GM19467 (cell line): Measurements from ENCODE around the gene CPNE5.
A peak's percentile ranks its signal among the peaks of the same experiment; 100 is the strongest.

ENCODE experiments used
- ATAC-seq: cut with Tn5 transposase; IDR thresholded peaks from one replicate; pipeline ENCODE4 v1.9.1; 2021; ENCODE audit warnings: mild to moderate bottlenecking, moderate library complexity; ENCODE audit not compliant: unreplicated experiment

Gene CPNE5

GRCh38 chr6:36766399-36766945, 72.8 kb downstream of the CPNE5 start:
- ATAC-seq = no peak

- ATAC-seq = peak; percentile 65
These were observed 73.4 kb downstream of the CPNE5 start for GRCh38 chr6:36765594-36766398.

GRCh38 chr6:36765190-36765589, 74.1 kb downstream of the CPNE5 start:
- no peak for ATAC-seq

GRCh38 chr6:36762123-36762522, 77.1 kb downstream of the CPNE5 start:
- no peak for ATAC-seq

GRCh38 chr6:36760685-36761435, 78.4 kb downstream of the CPNE5 start:
- ATAC-seq = no peak

- ATAC-seq = no peak
These were observed 80.0 kb downstream of the CPNE5 start for GRCh38 chr6:36759148-36759759.

GRCh38 chr6:36758516-36759147, 80.6 kb downstream of the CPNE5 start:
- no peak for ATAC-seq

GRCh38 chr6:36757943-36758508, 81.2 kb downstream of the CPNE5 start:
- ATAC-seq = no peak

GRCh38 chr6:36757206-36757605, 82.0 kb downstream of the CPNE5 start:
- ATAC-seq = no peak

GRCh38 chr6:36756786-36757185, 82.5 kb downstream of the CPNE5 start:
- no peak for ATAC-seq

GRCh38 chr6:36755435-36756348, 83.6 kb downstream of the CPNE5 start:
- ATAC-seq = peak; percentile 32

- no peak for ATAC-seq
These were observed 84.4 kb downstream of the CPNE5 start for GRCh38 chr6:36754582-36755434.

- no peak for ATAC-seq
These were observed 85.4 kb downstream of the CPNE5 start for GRCh38 chr6:36753671-36754405.

- ATAC-seq = peak; percentile 33
These were observed 86.2 kb downstream of the CPNE5 start for GRCh38 chr6:36752886-36753506.

GRCh38 chr6:36752187-36752885, 86.9 kb downstream of the CPNE5 start:
- ATAC-seq = no peak

GRCh38 chr6:36751833-36752186, 87.4 kb downstream of the CPNE5 start:
- ATAC-seq = no peak

- ATAC-seq = no peak
These were observed 88.2 kb downstream of the CPNE5 start for GRCh38 chr6:36751091-36751490.
